SK-N-SH (cell line): Measurements from ENCODE around the gene OPA3. TPM values are rescaled to one million over a fixed set of nuclear protein-coding genes. Genes with fewer than 3 reads are reported as not detected.

ENCODE experiments used
- CTCF ChIA-PET: fragments of 300-600, 350-600 bp; formaldehyde crosslinking; extraction: SDS; loops from one replicate; lab custom pipeline; 2021; lab: Yijun Ruan, JAX
- POLR2A ChIA-PET: fragments of 350-600 bp; sonication (Branson Sonifier 250); formaldehyde crosslinking; extraction: SDS; loops from one replicate; lab custom pipeline; 2020; ENCODE audit warnings: antibody characterized with exemption, inconsistent platforms; lab: Yijun Ruan, JAX
- DNase-seq: peaks from one replicate; pipeline ENCODE4 v3.0.0; 2012
- H2AFZ ChIP-seq: fragments of 200-600 bp; sonication (generic); 2 replicates; pipeline ENCODE4 v1.8.1; 2016; ENCODE audit warnings: antibody characterized with exemption, mild to moderate bottlenecking, low read depth
- H3F3A ChIP-seq: fragments of 200-600 bp; sonication (generic); replicated peaks from 2 replicates; pipeline ENCODE3; 2016; ENCODE audit warnings: antibody characterized with exemption, mild to moderate bottlenecking; ENCODE audit not compliant: insufficient read depth
- H3K27ac ChIP-seq, 2 experiments: fragments of 200-500 bp in 1 of 2; fragments of 200-600 bp in 1 of 2; sonication (Bioruptor generic) in 1 of 2; sonication (generic), shearing (Covaris generic) in 1 of 2; 2 replicates each; pipeline versions ENCODE4 v1.5.1 to v1.6.1; 2014 to 2016; ENCODE audit warnings: low read depth in 2 of 2, inconsistent platforms in 1 of 2, low read length in 1 of 2, mild to moderate bottlenecking in 1 of 2, mixed read lengths in 1 of 2
- H3K27me3 ChIP-seq: fragments of 200-600 bp; sonication (generic), shearing (Covaris generic); 2 replicates; pipeline ENCODE4 v1.6.1; 2016; ENCODE audit warnings: mixed run types; ENCODE audit not compliant: insufficient read depth
- H3K36me3 ChIP-seq, 2 experiments: fragments of 200-500 bp in 1 of 2; fragments of 200-600 bp in 1 of 2; sonication (Bioruptor generic) in 1 of 2; sonication (generic) in 1 of 2; replicated peaks in 1 of 2; 2 replicates each; pipeline versions ENCODE3 to v1.5.1; 2014 to 2016; ENCODE audit warnings: low read length in 1 of 2, mild to moderate bottlenecking in 1 of 2; ENCODE audit not compliant: insufficient read depth in 2 of 2, control insufficient read depth in 1 of 2
- H3K4me1 ChIP-seq, 2 experiments: fragments of 200-500 bp in 1 of 2; fragments of 200-600 bp in 1 of 2; sonication (Bioruptor generic) in 1 of 2; sonication (generic), shearing (Covaris generic) in 1 of 2; 2 replicates each; pipeline versions ENCODE4 v1.5.1 to v1.6.1; 2014 to 2016; ENCODE audit warnings: low read depth in 1 of 2, low read length in 1 of 2, mixed run types in 1 of 2; ENCODE audit not compliant: insufficient read depth in 2 of 2, control insufficient read depth in 1 of 2
- H3K4me2 ChIP-seq: fragments of 200-600 bp; sonication (generic), shearing (Covaris generic); 2 replicates; pipeline ENCODE4 v1.6.1; 2017; ENCODE audit warnings: mixed run types
- H3K4me3 ChIP-seq, 2 experiments: fragments of 200-500 bp in 1 of 2; fragments of 200-600 bp in 1 of 2; sonication (Bioruptor generic) in 1 of 2; sonication (generic), shearing (Covaris generic) in 1 of 2; 2 replicates each; pipeline versions ENCODE4 v1.5.1 to v1.8.1; 2014 to 2016; ENCODE audit warnings: low read depth in 2 of 2, inconsistent platforms in 1 of 2, low read length in 1 of 2, mild to moderate bottlenecking in 1 of 2, mixed read lengths in 1 of 2, moderate library complexity in 1 of 2
- H3K79me2 ChIP-seq: fragments of 200-600 bp; sonication (generic); 2 replicates; pipeline ENCODE4 v1.8.1; 2017; ENCODE audit warnings: mild to moderate bottlenecking; ENCODE audit not compliant: insufficient read depth
- H3K9ac ChIP-seq: fragments of 200-600 bp; sonication (generic); 2 replicates; pipeline ENCODE4 v1.6.1; 2017; ENCODE audit warnings: mixed run types
- H3K9me2 ChIP-seq: fragments of 200-600 bp; sonication (generic); 2 replicates; pipeline ENCODE4 v1.6.1; 2017; ENCODE audit warnings: mixed run types
- H3K9me3 ChIP-seq: fragments of 200-600 bp; sonication (generic); 2 replicates; pipeline ENCODE4 v1.6.1; 2017; ENCODE audit warnings: mixed run types, mild to moderate bottlenecking, moderate library complexity
- H4K20me1 ChIP-seq: fragments of 200-600 bp; sonication (generic); 2 replicates; pipeline ENCODE4 v1.6.1; 2017; ENCODE audit warnings: mild to moderate bottlenecking, mixed run types; ENCODE audit not compliant: insufficient read depth
- IRF3 ChIP-seq: fragments of 150-350 bp; IDR thresholded peaks from 2 replicates; pipeline ENCODE4 v1.6.1; 2016; ENCODE audit warnings: mild to moderate bottlenecking, low read depth, low read length
- RAD21 ChIP-seq: IDR thresholded peaks from 2 replicates; pipeline ENCODE4 v1.6.1; 2012; ENCODE audit warnings: mild to moderate bottlenecking, low read length
- REST ChIP-seq: IDR thresholded peaks from 2 replicates; pipeline ENCODE4 v1.6.1; 2012; ENCODE audit warnings: mild to moderate bottlenecking, low read depth, low read length, moderate library complexity
- TEAD4 ChIP-seq: IDR thresholded peaks from 2 replicates; pipeline ENCODE4 v1.4.0; 2012; ENCODE audit warnings: mild to moderate bottlenecking, borderline replicate concordance; ENCODE audit not compliant: insufficient read depth
- WGBS: methylation state at CpG from one replicate; pipeline ENCODE4 v1.1.6; 2017; ENCODE audit warnings: low lambda C conversion rate; 5-methylcytosine and 5-hydroxymethylcytosine counted together
- polyA plus RNA-seq, 3 experiments: library from polyadenylated mRNA; depleted of rRNA; stranded (reverse); fragments of >200 nt; gene quantifications; 2 replicates each; pipeline ENCODE4 v1.2.3, GENCODE V29; 2012

OPA3 gene
- polyA plus RNA-seq, 1 of the 3 experiments (the other 2 are of a cell fraction), result 10.0 TPM

GRCh38 chr19:45526971-45527370 is 57.6 kb downstream of the OPA3 start (continued):
- no peak for TF ChIP-seq REST
- TF ChIP-seq RAD21, result no peak

- Histone ChIP-seq H3K4me1 (no peaks in the 10 kb centered on the region; a peak in 1 of 4 replicates), H3K9me2 (no peaks in the 10 kb centered on the region), H3K9me3 (no peaks in the 10 kb centered on the region), H3K4me3 (no peak overlapping the region), H3F3A (peaks cover 31% of the 10 kb centered on the region), H3K27ac (no peak overlapping the region), H4K20me1 (peaks cover 20% of the 10 kb centered on the region; the same call in 1 of the 2 replicates), H3K36me3 (peaks cover 24 to 41% of the 10 kb centered on the region in 2 experiments), H3K27me3 (no peaks in the 10 kb centered on the region), H2AFZ (no peak overlapping the region), H3K79me2 (no peaks in the 10 kb centered on the region), H3K4me2 (no peak overlapping the region), H3K9ac (no peak overlapping the region)
- 83% methylated on average over 9 of the region's 9 CpGs for WGBS
- TF ChIP-seq IRF3, result peak; percentile 24; the same call in 1 of the 2 replicates
- no peak for TF ChIP-seq REST
- no peak for TF ChIP-seq TEAD4
- ChIA-PET POLR2A (no interaction called here), CTCF (interaction anchor here (0.6 to 1.7 kb wide), 4 partner anchors 18 to 302 kb away, joined by 3 to 7 read pairs (median 3); no protein-coding TSS in a partner anchor)
- peak; percentile 91 for DNase-seq
Measured at GRCh38 chr19:45526143-45526542, 58.5 kb downstream of the OPA3 start.
